Measurements from ENCODE around the gene CFAP221. TPM values are rescaled to one million over a fixed set of nuclear protein-coding genes. Genes with fewer than 3 reads are reported as not detected.

CFAP221 gene
- total RNA-seq: not detected in 2 replicates

GRCh38 chr2:119544075-119544938 is at the start of gene CFAP221:
CFAP221 (plus strand) TSS chr2:119544449; CDS start chr2:119546132, 1,683 bp downstream.

DNA sequence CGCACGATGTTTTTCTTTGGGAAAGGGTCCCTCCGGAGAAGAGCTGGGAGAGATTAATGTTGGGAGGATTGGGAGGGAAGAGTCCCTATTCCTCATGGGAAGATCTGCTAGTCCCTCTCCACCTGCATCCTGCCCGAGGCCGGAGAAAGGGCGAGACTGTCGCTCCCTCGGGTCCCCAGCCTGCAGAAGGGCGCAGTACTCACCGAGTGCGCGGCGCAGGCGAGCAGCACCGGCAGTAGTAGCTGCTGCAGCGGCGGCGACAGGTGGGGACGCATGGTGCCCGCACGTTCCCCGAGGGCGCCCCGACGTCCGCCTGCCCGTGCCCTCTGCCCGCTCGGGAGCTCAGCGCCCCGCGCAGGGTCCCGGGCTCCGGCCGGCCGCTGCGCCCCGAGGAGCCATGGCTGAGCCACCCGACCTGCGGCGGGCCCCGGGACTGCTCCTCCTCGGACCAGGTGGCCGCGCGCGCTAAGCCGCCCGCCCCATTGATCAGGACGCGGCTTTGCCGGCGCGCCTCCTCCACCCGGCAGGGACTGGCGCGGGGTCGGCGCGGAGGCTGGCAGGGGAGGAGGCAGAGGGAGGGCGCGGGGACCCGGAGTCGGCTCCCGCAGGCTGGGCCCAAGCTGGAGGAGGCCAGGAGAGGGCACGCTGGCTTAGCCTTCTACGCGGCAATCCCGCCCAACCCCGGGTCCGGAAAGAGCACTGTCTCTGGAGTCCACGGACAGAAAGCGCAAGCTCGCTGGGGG is 20.1 kb upstream of the CFAP221 start, which contains the start of gene SCTR:
SCTR (minus strand) TSS at position 532 of the 743 bp plus-strand sequence; CDS start at position 275, 257 bp downstream.

Other genes with a start within 250 kb of the CFAP221 start
- gene C2orf76, start 177.6 kb upstream of the CFAP221 start, total RNA-seq: 5.7 and 6.7 TPM in 2 replicates
- gene DBI, start 177.5 kb upstream of the CFAP221 start, total RNA-seq: 47.5 and 68.9 TPM in 2 replicates
- gene TMEM37, start 112.6 kb upstream of the CFAP221 start, total RNA-seq: 0.29 and 0.66 TPM in 2 replicates
- gene SCTR, start 20.0 kb upstream of the CFAP221 start, total RNA-seq: not detected in 2 replicates
- 3.9 and 7.4 TPM in 2 replicates for gene TMEM177, start 134.8 kb downstream of the CFAP221 start, total RNA-seq
- gene PTPN4, start 215.5 kb downstream of the CFAP221 start, total RNA-seq: 12.9 and 16.0 TPM in 2 replicates

All from placental pericyte (primary cell).